C4-2B (cell line): ENCODE measurements around the gene TRIM63.

ENCODE experiments used
- ZFX ChIP-seq: fragments of 450-650 bp; IDR thresholded peaks from 2 replicates; pipeline ENCODE4 v1.6.1; 2017
- TF ChIP-seq, protein P1 (sequence below): fragments of 450-650 bp; conservative IDR thresholded peaks from 2 replicates; pipeline ENCODE4 v1.5.1; 2017; ENCODE audit warnings: mild to moderate bottlenecking

DNA sequence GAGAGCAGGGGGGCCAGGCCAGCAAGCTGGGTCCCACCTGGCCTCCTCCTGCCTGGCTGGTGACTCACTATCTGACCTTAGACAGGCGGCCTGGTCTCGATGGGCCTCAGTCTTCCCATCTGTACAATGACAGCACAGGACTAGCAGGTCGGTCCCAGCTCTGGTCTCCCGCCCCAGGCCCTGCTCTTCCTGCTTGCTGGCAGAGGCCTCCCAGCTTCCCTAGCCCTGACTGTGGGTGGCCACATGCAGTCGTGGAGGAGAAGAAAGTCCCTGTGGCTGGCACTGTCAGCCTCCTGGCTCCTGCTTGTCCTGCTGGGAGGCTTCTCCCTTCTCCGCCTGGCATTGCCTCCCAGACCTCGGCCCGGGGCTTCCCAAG, 45.0 kb downstream of the TRIM63 start:
- TF ChIP-seq, protein P1, sequence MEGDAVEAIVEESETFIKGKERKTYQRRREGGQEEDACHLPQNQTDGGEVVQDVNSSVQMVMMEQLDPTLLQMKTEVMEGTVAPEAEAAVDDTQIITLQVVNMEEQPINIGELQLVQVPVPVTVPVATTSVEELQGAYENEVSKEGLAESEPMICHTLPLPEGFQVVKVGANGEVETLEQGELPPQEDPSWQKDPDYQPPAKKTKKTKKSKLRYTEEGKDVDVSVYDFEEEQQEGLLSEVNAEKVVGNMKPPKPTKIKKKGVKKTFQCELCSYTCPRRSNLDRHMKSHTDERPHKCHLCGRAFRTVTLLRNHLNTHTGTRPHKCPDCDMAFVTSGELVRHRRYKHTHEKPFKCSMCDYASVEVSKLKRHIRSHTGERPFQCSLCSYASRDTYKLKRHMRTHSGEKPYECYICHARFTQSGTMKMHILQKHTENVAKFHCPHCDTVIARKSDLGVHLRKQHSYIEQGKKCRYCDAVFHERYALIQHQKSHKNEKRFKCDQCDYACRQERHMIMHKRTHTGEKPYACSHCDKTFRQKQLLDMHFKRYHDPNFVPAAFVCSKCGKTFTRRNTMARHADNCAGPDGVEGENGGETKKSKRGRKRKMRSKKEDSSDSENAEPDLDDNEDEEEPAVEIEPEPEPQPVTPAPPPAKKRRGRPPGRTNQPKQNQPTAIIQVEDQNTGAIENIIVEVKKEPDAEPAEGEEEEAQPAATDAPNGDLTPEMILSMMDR = no peak
- TF ChIP-seq ZFX = no peak
